PC-3 (cell line): ENCODE measurements around the gene E2F8. TPM values are rescaled to one million over a fixed set of nuclear protein-coding genes. Genes with fewer than 3 reads are reported as not detected.
A peak's percentile ranks its signal among the peaks of the same experiment; 100 is the strongest.

Experiments
- ATAC-seq: fragments of 200-7000 bp; cut with Tn5 transposase; 2 replicates; pipeline ENCODE4 v1.9.1; 2020; ENCODE audit warnings: mild to moderate bottlenecking, moderate library complexity
- BruUV-seq: library from RNA; stranded (reverse); fragments of 400-500 nt; replicated peaks from 2 replicates; lab custom pipeline; 2021; lab: Mats Ljungman, UMichigan
- CTCF ChIA-PET: fragments of 300-600 bp; sonication (Branson Sonifier 250); formaldehyde crosslinking; loops from one replicate; lab custom pipeline; 2022; ENCODE audit warnings: antibody characterized with exemption; lab: Charles Lee
- POLR2A ChIA-PET: fragments of 300-600 bp; sonication (Branson Sonifier 250); formaldehyde crosslinking; loops from one replicate; lab custom pipeline; 2022; ENCODE audit warnings: antibody characterized with exemption; ENCODE audit not compliant: unreplicated experiment; lab: Charles Lee
- DNase-seq: peaks from one replicate; pipeline ENCODE4 v3.0.0-alpha.2; 2015
- H2AFZ ChIP-seq: fragments of 300-600 bp; sonication (generic); 2 replicates; pipeline ENCODE4 v1.6.0; 2016; ENCODE audit warnings: antibody characterized with exemption, low read length
- H3F3A ChIP-seq: fragments of 300-600 bp; sonication (generic); one replicate; pipeline ENCODE4 v1.6.0; 2017; ENCODE audit warnings: antibody characterized with exemption, low read length, control low read depth, mild to moderate bottlenecking; ENCODE audit not compliant: unreplicated experiment
- H3K27ac ChIP-seq: fragments of 300-600 bp; sonication (generic); 2 replicates; pipeline ENCODE4 v1.5.1; 2016; ENCODE audit warnings: mild to moderate bottlenecking, low read length
- H3K27me3 ChIP-seq: fragments of 300-600 bp; sonication (generic); 2 replicates; pipeline ENCODE4 v1.6.1; 2016; ENCODE audit warnings: low read length, mixed read lengths
- H3K36me3 ChIP-seq: fragments of 300-600 bp; sonication (generic); 2 replicates; pipeline ENCODE4 v1.6.1; 2016; ENCODE audit warnings: low read depth, mixed run types, low read length, mixed read lengths
- H3K4me1 ChIP-seq: fragments of 300-600 bp; sonication (generic); 2 replicates; pipeline ENCODE4 v1.5.1; 2016; ENCODE audit warnings: low read length; ENCODE audit not compliant: insufficient read depth
- H3K4me2 ChIP-seq: fragments of 300-600 bp; sonication (generic); 2 replicates; pipeline ENCODE4 v1.6.0; 2016; ENCODE audit warnings: low read length
- H3K4me3 ChIP-seq: fragments of 300-600 bp; sonication (generic); 2 replicates; pipeline ENCODE4 v1.5.1; 2016; ENCODE audit warnings: mild to moderate bottlenecking, low read length, mixed read lengths
- H3K79me2 ChIP-seq: fragments of 300-600 bp; sonication (generic); 2 replicates; pipeline ENCODE4 v1.6.1; 2017; ENCODE audit warnings: low read length, mixed read lengths
- H3K9ac ChIP-seq: fragments of 300-600 bp; sonication (generic); 2 replicates; pipeline ENCODE4 v1.6.0; 2016; ENCODE audit warnings: mild to moderate bottlenecking, low read length
- H3K9me2 ChIP-seq: fragments of 300-600 bp; sonication (generic); replicated peaks from 2 replicates; pipeline ENCODE4 v1.6.1; 2016; ENCODE audit warnings: mixed run types, low read length, mixed read lengths
- H3K9me3 ChIP-seq: fragments of 300-600 bp; sonication (generic); 2 replicates; pipeline ENCODE4 v1.6.1; 2016; ENCODE audit warnings: low read length, mixed read lengths
- H4K20me1 ChIP-seq: fragments of 300-600 bp; sonication (generic); 2 replicates; pipeline ENCODE4 v1.6.1; 2016; ENCODE audit warnings: low read length, mixed read lengths
- EZH2 ChIP-seq: fragments of 300-600 bp; sonication (generic); IDR thresholded peaks from one replicate; pipeline ENCODE4 v1.6.1; 2017; ENCODE audit warnings: antibody characterized with exemption, mild to moderate bottlenecking, low read length; ENCODE audit not compliant: unreplicated experiment
- EZH2phosphoT487 ChIP-seq: fragments of 300-600 bp; sonication (generic); IDR thresholded peaks from 2 replicates; pipeline ENCODE4 v1.6.1; 2018; ENCODE audit warnings: mild to moderate bottlenecking, antibody characterized with exemption, low read length, borderline replicate concordance
- intact Hi-C: fragments of 100-400 bp; cut with micrococcal nuclease; formaldehyde crosslinking; loops from 2 replicates; pipeline ENCODE4 v1.9.0; 2023
- total RNA-seq: library from RNA; depleted of rRNA; stranded (reverse); fragments of >200 nt; gene quantifications from 2 replicates; pipeline ENCODE4 v1.2.3, GENCODE V29; 2014
- TF ChIP-seq, protein P1 (sequence below): fragments of 300-600 bp; sonication (generic); conservative IDR thresholded peaks from 2 replicates; pipeline ENCODE4 v1.5.1; 2017; ENCODE audit warnings: antibody characterized with exemption, low read depth, mild to moderate bottlenecking, low read length

Gene E2F8
- total RNA-seq, 1 experiment from 2014 or later = 11.9 TPM

DNA sequence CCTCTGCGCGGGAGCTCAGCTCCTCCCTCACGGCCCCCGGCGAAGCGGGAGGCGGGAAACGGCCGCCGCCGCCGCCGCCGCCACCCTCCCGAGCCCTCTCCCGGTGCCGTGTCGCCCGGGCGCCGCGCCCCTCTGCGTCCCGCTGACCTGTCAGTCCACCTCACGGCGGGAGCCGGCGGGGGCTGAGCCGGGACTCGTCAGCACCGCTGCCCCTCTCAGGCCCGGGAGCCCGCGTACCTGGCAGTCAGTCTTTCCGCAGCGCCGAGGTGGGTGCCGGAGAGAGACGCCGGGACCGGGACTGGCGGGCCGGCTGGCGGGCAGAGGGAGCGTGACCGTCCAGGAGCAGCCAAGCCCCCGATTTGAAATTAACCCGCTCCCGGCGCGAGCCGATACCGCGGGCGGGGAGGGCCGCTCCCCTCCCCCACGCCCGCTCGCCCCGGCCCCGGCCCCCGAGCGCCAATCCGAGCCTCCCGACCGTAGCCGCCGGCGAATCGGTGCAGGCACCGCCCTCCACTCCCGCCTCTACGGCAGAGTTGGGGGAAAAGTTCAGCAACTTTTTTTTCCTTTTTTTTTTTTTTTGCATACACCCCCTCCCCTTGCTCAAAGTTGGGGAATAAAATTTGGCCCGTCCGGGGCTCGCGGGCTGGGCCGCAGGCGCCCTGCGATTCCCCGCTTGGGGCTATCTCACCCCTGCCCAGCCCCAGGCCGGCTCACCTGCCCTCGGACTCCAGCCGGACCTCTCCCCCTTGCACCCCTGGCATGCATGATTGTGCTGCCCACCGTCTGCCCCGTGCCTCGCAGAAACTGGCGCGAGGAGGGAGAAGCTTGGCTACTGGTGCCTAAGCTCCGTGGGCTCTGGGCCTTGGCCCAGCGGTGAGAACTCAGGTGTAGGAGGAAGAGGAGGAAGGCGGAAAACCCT is 774 bp upstream of the E2F8 start:
- intact Hi-C loops = loop anchor here (2.0 to 10.0 kb wide), 4 partner anchors 81 to 503 kb away; partner anchors contain the start of gene ZDHHC13
- Histone ChIP-seq H3K4me3 (peak overlapping the region; percentile 90), H3K27ac (peak overlapping the region; percentile 77), H2AFZ (peak overlapping the region; percentile 88), H3K9me2 (no peaks in the 10 kb centered on the region), H3K36me3 (peaks cover 22% of the 10 kb centered on the region; the same call in 1 of the 2 replicates), H4K20me1 (no peaks in the 10 kb centered on the region), H3K9me3 (no peaks in the 10 kb centered on the region), H3K4me1 (peaks cover 54% of the 10 kb centered on the region), H3K4me2 (peak overlapping the region; percentile 98), H3K79me2 (peaks cover 41% of the 10 kb centered on the region), H3K9ac (peak overlapping the region; percentile 91), H3K27me3 (no peaks in the 10 kb centered on the region), H3F3A (peaks cover 9% of the 10 kb centered on the region)
- peak; percentile 45 for ATAC-seq
- DNase-seq = peak; percentile 63
- no peak for TF ChIP-seq EZH2
- TF ChIP-seq, protein P1, sequence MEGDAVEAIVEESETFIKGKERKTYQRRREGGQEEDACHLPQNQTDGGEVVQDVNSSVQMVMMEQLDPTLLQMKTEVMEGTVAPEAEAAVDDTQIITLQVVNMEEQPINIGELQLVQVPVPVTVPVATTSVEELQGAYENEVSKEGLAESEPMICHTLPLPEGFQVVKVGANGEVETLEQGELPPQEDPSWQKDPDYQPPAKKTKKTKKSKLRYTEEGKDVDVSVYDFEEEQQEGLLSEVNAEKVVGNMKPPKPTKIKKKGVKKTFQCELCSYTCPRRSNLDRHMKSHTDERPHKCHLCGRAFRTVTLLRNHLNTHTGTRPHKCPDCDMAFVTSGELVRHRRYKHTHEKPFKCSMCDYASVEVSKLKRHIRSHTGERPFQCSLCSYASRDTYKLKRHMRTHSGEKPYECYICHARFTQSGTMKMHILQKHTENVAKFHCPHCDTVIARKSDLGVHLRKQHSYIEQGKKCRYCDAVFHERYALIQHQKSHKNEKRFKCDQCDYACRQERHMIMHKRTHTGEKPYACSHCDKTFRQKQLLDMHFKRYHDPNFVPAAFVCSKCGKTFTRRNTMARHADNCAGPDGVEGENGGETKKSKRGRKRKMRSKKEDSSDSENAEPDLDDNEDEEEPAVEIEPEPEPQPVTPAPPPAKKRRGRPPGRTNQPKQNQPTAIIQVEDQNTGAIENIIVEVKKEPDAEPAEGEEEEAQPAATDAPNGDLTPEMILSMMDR = no peak
- no peak for TF ChIP-seq EZH2phosphoT487
- POLR2A ChIA-PET = interaction anchor here (0.6 kb wide), 1 partner anchor 161 kb away, joined by 3 read pairs; no protein-coding TSS in a partner anchor
- CTCF ChIA-PET = no interaction called here
- no TSS peak for BruUV-seq

DNA sequence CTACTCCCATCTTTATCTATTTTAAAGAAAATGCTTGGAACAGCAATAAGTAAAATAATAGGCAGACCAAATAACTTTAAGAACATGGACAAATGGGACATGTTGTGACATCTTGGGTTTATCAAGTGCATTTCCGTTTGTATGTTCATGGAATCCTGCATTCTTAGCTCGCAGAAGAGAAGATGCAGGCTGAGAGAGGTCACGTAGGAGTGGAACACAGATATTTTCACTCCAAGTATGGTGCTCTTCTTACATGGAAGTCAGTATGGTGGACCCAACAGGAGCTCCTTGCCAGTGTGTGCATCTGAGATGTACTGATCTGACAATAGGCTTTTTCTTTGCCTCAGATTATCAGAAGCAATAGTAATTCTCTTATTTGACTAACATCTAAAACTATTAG is 1.7 kb downstream of the E2F8 start:
- POLR2A ChIA-PET = interaction anchor here (0.6 kb wide), 1 partner anchor 162 kb away, joined by 5 read pairs; no protein-coding TSS in a partner anchor
- Histone ChIP-seq H3F3A (peaks cover 4% of the 10 kb centered on the region), H3K9me3 (no peaks in the 10 kb centered on the region), H3K27ac (no peak overlapping the region), H2AFZ (no peak overlapping the region), H3K4me1 (peaks cover 42% of the 10 kb centered on the region), H3K4me3 (peak overlapping the region; percentile 90), H3K9ac (peak overlapping the region; percentile 88; the same call in 1 of the 2 replicates), H3K9me2 (no peaks in the 10 kb centered on the region), H3K79me2 (peaks cover 46% of the 10 kb centered on the region), H3K27me3 (no peaks in the 10 kb centered on the region), H3K4me2 (peak overlapping the region; percentile 88), H4K20me1 (no peaks in the 10 kb centered on the region), H3K36me3 (peaks cover 36% of the 10 kb centered on the region)
- DNase-seq (no peak), ATAC-seq (no peak)
- CTCF ChIA-PET = interaction anchor here (0.7 kb wide), 1 partner anchor 12 kb away, joined by 3 read pairs; no protein-coding TSS in a partner anchor
- intact Hi-C loops = no loop called here
- TF ChIP-seq EZH2phosphoT487 (no peak), EZH2 (no peak)
- TF ChIP-seq, protein P1 = no peak
- BruUV-seq = no TSS peak
